Glomerular visceral epithelial cell (primary cell): ENCODE measurements around the gene ENPP1.
"Not testable (repeated sequence)": the region's sequence is repeated elsewhere in the genome, so short reads cannot be mapped to it uniquely, and the experiment has no call there.

Experiments used
- DNase-seq: peaks from one replicate; pipeline ENCODE4 v3.0.0-alpha.2; 2016; ENCODE audit errors: extremely low spot score

ENPP1 gene

DNA sequence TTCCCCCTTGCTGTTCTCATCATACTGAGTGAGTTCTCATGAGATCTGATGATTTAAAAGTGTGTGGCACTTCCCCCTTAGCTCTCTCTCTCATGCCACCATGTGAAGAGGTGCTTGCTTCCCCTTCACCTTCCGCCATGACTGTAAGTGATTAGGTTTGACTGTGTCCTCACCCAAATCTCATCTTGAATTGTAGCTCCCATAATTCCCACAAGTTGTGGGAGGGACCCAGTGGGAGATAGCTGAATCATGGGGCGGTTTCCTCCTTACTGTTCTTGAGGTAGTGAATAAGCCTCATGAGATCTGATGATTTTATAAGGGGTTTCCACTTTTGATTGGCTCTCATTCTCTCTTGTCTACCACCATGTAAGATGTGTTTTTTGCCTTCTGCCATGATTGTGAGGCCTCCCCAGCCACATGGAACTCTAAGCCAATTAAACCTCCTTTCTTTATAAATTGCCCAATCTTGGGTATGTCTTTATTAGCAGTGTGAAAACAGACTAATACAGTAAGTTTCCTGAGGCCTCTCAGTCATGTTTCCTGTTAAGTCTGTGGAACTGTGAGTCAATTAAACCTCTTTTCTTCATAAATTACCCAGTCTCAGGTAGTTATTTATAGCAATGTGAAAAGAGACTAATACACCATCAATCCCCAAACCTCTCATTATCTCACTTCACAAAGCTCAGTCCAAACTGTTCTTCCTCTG is 108.4 kb downstream of the ENPP1 start:
- not testable (repeated sequence) for DNase-seq

DNA sequence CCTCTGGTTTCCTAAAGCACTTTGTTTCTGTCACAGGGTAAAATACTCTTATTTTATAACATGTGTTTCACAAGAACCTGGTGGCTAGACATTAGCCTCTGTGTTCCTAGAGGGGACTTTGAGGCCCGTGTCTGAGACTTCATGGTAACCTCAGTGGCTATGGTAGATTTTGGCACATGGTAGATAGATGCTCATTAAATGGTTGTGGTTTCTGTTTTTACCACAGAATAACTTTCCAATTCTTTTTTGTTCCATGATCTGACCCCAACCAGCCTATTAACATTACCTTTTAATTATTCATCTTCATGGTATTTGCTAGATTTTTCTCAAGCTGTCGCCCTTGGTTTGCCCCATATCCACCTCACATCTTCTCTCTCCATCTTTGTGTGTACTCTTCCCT is 109.0 kb downstream of the ENPP1 start:
- DNase-seq = no peak

DNA sequence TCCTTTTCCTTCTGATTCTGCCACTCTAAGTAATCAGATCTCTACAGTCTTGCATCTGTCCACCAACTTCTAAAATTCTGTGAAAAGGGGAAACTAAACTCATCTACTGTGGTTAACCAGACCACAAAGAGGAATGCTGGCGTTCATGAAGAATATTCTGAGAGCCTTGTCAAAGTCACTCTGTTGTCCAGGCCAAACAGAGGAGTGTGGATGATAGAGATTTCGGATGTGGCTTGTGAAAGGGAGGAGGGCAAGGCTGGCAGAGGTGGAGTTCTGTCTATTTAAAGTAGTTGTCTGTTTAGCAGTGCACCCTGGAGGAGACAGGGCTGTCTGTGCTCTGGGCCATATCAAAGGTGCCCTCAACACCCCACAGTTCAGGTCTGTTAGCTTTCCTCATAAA is 109.5 kb downstream of the ENPP1 start:
- peak; percentile 36 for DNase-seq

DNA sequence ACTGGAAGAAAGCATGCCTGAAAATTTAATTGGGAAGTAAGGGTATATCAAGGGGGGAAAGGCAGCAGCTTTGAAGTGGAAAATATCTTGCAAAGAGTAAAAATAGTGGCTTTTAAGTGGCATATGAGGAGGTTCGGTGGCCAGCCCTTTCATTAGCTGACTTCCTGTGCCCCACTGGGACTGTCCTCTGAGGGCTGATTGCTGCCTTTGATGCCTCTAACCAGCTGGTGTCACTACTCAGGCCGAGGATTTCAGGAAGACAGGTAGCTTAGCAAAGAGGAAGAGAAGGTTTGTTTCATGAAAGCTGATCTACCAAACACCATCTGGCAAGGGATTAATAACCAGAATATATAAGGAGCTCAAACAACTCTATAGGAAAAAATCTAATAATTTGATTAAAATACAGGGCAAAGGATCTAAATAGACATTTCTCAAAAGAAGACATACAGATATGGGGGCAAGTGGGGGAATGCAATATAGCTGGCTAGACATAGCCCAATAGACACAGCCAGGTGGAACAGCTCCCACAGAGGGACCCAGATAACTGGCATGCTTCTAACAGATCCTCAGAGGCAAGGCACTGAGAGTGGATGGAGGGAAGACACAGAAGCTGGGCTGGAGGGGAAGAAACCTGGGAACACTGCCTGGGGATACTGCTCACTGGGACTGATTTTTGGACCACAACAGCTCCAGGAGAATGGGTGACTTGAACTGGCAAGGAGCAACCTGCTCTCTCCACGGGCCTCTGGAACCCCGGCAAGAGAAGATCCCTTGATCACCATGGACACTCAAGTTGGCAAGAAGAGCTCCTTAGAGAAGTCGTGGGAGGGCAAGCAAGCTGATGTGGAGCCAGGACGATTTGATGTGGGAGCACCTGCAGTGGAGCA is 110.2 kb downstream of the ENPP1 start:
- DNase-seq = no peak

GRCh38 chr6:131918650-131919355 is 111.0 kb downstream of the ENPP1 start:
- DNase-seq = no peak

DNA sequence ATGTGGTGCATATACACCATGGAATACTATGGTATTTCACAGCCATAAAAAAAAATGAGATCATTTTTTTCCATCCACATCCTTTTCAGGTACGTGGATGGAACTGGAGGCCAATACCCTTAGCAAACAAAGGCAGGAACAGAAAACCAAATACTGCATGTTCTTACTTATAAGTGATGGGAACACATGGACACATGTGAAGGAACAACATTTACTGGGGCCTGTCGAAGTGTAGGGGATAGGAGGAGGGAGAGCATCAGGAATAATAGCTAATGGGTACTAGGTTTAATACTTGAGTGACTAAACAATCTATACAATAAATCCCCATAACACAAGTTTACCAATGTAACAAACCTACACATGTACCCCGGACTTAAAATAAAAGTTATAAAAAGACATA is 112.8 kb downstream of the ENPP1 start:
- DNase-seq = no peak

DNA sequence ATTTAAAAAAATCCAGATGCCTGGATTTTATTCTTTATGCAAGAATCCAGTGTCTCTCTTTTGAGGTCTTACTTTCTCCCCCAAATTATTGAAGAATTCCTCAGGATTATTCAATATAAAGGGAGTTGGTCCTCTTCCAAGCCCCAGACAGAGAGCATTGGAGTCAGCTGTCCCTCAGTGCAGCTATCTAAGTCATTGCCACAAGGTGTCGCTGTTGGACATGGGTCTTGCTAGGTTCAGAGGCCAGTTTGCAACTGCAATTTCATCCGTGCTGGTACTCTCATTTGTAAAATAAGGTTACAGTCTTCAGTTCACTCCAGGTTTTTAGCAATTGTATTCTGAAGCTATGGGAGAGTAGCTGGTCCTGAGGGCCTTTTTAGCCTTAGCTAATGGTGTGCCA is 115.5 kb downstream of the ENPP1 start:
- DNase-seq = peak; percentile 49

DNA sequence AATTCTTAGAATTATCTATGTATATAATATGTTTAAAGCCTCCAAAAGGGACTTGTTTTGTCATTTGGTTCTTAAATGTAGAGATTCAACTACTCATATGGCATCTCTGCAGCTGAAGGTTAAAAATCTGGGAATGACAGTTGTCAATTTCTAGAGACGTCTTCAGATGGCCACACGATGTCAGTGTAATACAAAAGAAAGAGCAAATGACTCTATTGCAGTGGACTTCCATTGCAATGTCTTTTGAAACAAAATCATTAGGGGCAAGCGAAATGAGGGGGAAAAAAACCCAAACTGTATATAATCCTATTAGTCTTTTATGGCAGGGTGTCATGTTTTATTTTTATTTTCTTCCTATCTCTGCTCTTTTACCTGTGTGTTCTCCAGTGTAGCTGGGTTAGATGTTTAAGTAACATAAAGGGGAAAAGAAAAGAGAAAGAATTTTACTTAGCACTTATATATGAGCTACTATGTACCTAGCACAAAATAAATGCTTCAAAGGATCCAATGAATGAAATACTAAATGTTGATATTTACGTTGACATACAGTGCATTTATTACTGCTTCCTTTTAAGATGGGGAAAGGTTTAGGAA is 117.2 kb downstream of the ENPP1 start:
- DNase-seq = peak; percentile 61

DNA sequence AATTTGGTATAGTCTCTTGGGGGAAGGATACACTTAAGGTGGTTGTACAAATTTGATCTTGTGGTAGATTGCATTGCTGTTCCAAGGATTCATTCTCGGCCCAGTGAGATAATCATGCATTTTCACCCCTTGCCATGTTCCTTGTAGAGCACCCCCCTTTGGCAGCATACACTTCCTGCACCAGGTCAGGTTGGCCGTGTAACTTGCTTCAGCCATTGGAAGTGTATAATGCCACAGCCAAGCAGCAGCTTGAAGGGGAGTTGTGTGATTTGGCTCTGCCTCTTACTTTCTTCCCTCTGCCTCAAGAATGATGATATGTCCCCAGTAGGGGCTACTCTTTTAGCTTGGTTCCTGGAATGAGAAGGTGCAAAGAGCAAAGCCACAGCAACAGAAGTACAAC is 121.4 kb downstream of the ENPP1 start:
- DNase-seq = no peak

DNA sequence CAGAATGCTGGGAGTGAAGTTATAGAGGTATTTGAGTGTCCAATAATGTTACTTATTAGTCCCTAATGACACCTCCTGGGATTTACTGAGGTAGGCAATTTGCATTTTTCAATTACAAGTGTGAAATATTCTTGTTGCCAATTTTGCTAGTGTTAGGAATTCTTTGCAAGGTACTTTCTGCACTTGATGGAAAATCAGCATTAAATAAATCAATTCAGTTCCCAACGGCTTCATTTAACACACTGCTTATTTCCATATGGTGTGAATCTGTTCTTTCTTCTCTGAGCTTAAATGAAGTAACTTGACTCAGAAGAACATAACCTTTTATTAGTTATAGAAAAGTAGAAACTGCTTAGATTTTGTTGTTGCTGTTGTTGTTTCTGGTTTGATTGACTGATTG is 122.2 kb downstream of the ENPP1 start:
- no peak for DNase-seq

DNA sequence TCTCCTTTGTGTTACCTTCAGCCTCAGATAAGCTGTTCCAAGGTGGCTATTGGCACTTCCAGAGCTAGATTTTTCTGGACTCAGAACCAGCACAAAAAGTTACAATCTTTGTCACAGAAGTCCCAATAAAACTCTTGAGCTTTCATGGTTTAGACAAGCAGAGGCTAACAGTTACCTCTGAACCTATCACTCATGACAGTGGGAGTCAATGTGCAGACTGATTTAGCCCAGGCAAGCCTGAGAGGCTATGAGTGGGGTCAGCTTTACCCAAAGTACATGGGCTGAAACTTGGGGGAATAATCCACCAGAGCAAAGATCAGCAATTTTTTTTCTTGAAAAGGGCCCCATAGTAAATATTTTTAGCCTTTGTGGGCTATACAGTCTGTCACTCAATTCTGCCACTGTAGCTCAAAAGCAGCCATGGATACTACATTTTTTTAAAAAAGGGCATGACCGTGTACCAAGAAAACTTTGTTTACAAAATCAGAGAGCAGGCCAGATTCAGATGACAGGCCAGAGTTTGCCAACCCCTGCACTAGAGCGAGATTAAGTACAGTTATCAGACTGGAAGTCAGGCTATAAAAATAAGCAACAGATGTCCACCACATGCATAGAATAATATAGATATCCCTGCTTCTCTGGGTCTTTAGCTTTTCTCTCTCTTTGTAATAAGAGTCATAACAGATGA is 123.4 kb downstream of the ENPP1 start:
- DNase-seq = no peak

GRCh38 chr6:131936156-131936555 is 128.3 kb downstream of the ENPP1 start:
- DNase-seq = no peak

- no peak for DNase-seq
Measured at GRCh38 chr6:131937226-131937625, 129.4 kb downstream of the ENPP1 start.

- DNase-seq = peak; percentile 64
Measured at GRCh38 chr6:131937703-131938631, 130.1 kb downstream of the ENPP1 start.
